ENCODE results near the gene MITF.

GRCh38 chr3:69970827-69971226 lies 231.6 kb downstream of the MITF start:
- TF ChIP-seq CTCF (IDR thresholded peaks at IDR 0.05; ENCODE audit: low read length) = no peak
- no peak for TF ChIP-seq EZH2 (IDR thresholded peaks at IDR 0.05; ENCODE audit: borderline replicate concordance, low read length)

Data from OCI-LY1 (cell line).